ENCODE data around the gene ECE1.

Gene ECE1

DNA sequence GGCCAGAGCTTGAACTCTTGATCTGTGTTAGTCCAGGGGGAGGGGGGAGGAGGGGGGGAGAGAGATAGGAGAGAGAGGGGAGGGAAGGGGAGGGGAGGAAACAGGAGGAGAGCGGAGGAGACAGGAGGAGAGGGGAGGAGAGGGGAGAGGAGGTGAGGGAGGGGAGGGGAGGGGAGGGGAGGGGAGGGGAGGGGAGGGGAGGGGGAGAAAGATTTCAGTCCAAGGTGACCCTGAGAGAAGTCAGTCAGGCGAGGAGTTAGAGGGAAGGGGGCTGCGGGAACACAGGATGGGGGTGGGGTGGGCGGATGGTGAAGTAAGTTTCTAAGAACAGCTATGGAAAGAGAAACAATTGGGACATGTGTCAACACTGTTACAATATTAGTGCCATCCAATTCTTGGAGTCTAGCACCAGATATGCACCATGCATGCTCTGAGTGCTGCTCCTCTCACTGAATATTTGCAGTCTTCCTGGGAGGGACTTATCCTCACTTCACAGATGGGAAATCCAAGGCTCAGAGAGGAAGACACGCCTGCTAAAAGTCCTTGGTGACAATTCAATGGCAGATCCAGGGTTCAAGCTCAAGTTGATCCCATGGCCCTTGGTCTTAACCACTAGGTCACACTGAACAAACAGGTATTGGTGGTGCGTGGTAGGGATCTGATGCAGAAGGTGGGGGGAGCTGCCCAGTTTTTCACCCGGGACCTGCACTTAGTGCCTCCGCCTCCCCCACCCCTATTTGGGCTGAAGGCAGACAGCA lies 42.5 kb upstream of the ECE1 start:
- TF ChIP-seq, protein P1, sequence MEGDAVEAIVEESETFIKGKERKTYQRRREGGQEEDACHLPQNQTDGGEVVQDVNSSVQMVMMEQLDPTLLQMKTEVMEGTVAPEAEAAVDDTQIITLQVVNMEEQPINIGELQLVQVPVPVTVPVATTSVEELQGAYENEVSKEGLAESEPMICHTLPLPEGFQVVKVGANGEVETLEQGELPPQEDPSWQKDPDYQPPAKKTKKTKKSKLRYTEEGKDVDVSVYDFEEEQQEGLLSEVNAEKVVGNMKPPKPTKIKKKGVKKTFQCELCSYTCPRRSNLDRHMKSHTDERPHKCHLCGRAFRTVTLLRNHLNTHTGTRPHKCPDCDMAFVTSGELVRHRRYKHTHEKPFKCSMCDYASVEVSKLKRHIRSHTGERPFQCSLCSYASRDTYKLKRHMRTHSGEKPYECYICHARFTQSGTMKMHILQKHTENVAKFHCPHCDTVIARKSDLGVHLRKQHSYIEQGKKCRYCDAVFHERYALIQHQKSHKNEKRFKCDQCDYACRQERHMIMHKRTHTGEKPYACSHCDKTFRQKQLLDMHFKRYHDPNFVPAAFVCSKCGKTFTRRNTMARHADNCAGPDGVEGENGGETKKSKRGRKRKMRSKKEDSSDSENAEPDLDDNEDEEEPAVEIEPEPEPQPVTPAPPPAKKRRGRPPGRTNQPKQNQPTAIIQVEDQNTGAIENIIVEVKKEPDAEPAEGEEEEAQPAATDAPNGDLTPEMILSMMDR (IDR thresholded peaks at IDR 0.05; ENCODE audit: insufficient read depth, low read length, poor library complexity, severe bottlenecking), result no peak
- no peaks in the 10 kb centered on the region for H3K36me3 ChIP-seq (ENCODE audit: control insufficient read depth, insufficient read depth, low read length)
- H3K4me3 ChIP-seq (replicated peaks; ENCODE audit: low read depth, low read length), result no peak overlapping the region
- no peak for DNase-seq (ENCODE audit: extremely low read depth, insufficient read length)
- no peaks in the 10 kb centered on the region; the same call in 1 of the 2 replicates for H3K27me3 ChIP-seq (replicated peaks; ENCODE audit: control insufficient read depth, insufficient read depth, low read length)

DNA sequence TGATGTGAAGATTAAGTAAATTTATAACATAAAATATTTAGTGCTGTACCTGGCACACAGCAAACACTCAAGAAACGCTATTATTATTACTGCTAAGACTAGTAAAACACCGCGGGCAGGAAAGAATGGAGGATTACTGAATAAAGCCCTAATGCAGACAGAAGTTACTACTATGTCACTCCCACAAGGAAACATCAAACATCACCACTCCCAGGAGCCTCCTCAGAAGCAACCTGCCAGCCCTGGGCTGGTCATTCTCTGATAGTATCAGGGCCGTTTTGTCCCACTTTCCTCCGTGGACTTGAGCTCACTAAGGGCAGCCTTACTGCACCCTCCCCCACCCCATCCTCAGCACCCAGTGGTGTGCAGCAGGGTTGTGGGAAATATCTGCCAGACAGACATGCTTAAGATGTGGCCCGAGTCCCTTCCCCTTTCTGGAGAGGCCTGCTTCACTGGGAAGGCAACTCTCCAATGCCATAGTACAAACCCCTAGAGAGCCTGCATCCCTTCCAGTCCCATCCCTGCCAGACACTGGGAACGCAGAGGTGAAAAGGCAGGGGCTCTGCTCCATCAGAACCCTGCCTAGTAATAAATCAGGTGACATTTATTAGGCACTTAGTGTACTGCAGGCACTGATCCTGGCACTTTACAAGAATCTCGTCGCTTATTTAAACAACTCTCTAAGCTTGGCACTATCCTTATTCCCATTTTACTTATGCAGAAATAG lies 41.7 kb upstream of the ECE1 start:
- DNase-seq (ENCODE audit: extremely low read depth, insufficient read length), result no peak
- no peak overlapping the region for H3K4me3 ChIP-seq (replicated peaks; ENCODE audit: low read depth, low read length)
- TF ChIP-seq, protein P1 (IDR thresholded peaks at IDR 0.05; ENCODE audit: insufficient read depth, low read length, poor library complexity, severe bottlenecking), result no peak
- no peaks in the 10 kb centered on the region for H3K36me3 ChIP-seq (ENCODE audit: control insufficient read depth, insufficient read depth, low read length)
- H3K27me3 ChIP-seq (replicated peaks; ENCODE audit: control insufficient read depth, insufficient read depth, low read length), result no peaks in the 10 kb centered on the region

DNA sequence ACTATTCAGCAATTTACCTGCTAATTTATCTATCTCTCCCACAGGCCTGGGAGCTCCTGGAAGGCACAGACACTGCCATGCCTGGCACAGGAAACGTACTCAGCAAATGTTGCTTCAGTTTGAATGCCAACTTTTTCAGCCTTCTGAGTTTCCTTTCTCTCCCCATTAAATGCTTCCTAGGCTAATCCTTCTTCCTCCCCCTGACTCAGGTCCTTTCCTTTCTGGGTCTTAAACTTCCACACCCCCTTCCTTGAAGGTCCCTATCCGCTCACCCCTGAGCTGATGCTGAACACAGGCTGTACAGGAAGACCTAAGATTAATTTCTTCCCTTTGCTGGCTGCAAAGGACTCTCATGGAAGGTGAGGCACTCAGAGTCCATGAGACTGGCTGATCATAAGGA lies 40.3 kb upstream of the ECE1 start:
- TF ChIP-seq, protein P1 (IDR thresholded peaks at IDR 0.05; ENCODE audit: insufficient read depth, low read length, poor library complexity, severe bottlenecking), result no peak
- H3K36me3 ChIP-seq (ENCODE audit: control insufficient read depth, insufficient read depth, low read length), result no peaks in the 10 kb centered on the region

DNA sequence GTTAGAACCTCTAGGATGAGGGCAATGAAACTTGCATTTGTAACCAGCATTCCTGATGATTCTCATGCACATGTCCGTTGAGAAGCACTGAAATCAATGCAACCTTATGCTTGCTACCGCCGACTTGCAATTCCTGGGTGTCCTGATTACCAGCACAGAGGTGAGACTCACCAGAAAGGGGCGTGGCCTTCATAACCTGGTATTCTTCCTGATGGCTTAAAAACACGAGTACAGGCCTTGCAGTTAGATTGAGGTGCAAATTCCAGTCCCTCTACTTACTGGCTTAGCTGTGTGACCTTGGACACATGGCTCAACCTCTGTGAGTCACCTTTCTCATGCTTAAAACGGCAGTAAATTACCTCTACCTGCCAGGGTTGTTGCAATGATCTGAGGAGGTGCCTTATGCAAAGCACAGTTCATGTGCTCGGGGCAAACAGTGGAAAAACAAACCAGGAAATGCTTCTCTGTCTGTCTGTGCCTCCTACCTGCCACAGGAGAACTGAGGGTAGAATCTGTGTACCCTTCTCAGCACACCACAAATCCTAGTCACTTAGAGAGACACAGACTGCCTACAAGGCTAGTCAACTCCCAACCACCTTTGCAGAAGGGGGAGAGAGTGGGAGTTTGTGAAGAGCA lies 39.1 kb upstream of the ECE1 start:
- Histone ChIP-seq H3K27me3 (replicated peaks; ENCODE audit: control insufficient read depth, insufficient read depth, low read length) (no peaks in the 10 kb centered on the region), H3K4me3 (replicated peaks; ENCODE audit: low read depth, low read length) (no peak overlapping the region)
- no peak for DNase-seq (ENCODE audit: extremely low read depth, insufficient read length)

More for the DNA sequence above, 40.3 kb upstream of the ECE1 start:
- Histone ChIP-seq H3K4me3 (replicated peaks; ENCODE audit: low read depth, low read length) (no peak overlapping the region), H3K27me3 (replicated peaks; ENCODE audit: control insufficient read depth, insufficient read depth, low read length) (no peaks in the 10 kb centered on the region)
- DNase-seq (ENCODE audit: extremely low read depth, insufficient read length), result no peak

DNA sequence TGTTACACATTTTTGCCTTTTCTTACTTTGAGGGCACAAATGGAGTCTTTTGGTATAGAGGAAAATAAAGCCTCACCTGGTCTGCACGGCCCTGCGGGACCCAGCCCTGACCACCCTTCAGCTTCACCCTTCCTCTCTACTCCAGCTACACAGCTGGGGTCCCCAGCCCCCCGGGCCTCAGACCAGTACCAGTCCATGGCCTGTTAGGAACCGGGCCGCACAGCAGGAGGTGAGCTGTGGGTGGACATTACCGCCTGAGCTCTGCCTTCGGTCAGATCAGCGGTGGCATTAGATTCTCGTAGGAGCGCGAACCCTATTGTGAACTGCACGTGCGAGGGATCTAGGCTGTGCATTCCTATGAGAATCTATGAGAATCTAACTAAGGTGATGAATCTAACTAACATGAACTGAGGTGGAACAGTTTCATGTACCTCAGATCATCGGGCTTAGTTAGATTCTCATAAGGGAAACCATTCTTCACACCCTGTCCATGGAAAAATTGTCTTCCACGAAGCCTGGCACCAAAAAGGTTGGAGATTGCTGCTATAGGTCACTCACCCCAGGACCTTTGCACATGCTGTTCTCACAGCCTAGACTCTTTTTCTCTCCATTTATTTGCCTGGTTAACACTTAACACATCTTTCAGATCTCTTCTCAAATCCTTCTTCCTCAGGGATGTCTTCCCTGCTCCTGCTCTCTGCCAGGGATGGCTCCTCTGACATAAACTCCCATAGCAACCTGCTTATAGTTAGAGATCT lies 37.5 kb upstream of the ECE1 start:
- TF ChIP-seq, protein P1 (IDR thresholded peaks at IDR 0.05; ENCODE audit: insufficient read depth, low read length, poor library complexity, severe bottlenecking), result no peak
- DNase-seq (ENCODE audit: extremely low read depth, insufficient read length), result no peak
- Histone ChIP-seq H3K27me3 (replicated peaks; ENCODE audit: control insufficient read depth, insufficient read depth, low read length) (no peaks in the 10 kb centered on the region), H3K36me3 (ENCODE audit: control insufficient read depth, insufficient read depth, low read length) (no peaks in the 10 kb centered on the region), H3K4me3 (replicated peaks; ENCODE audit: low read depth, low read length) (no peak overlapping the region)

More for the DNA sequence above, 39.1 kb upstream of the ECE1 start:
- no peaks in the 10 kb centered on the region for H3K36me3 ChIP-seq (ENCODE audit: control insufficient read depth, insufficient read depth, low read length)
- TF ChIP-seq, protein P1 (IDR thresholded peaks at IDR 0.05; ENCODE audit: insufficient read depth, low read length, poor library complexity, severe bottlenecking), result no peak
